GM19025 (cell line): ENCODE measurements around the gene GINS2.

Experiments used
- ATAC-seq: cut with Tn5 transposase; IDR thresholded peaks from one replicate; pipeline ENCODE4 v1.9.1; 2021; ENCODE audit warnings: mild to moderate bottlenecking, low read depth, moderate library complexity; ENCODE audit not compliant: unreplicated experiment

Gene GINS2

GRCh38 chr16:85644093-85644712 is 44.6 kb downstream of the GINS2 start:
- ATAC-seq, result no peak

- no peak for ATAC-seq
These were observed 45.1 kb downstream of the GINS2 start for GRCh38 chr16:85643631-85644030.

- no peak for ATAC-seq
These were observed 45.9 kb downstream of the GINS2 start for GRCh38 chr16:85642762-85643358.

GRCh38 chr16:85641776-85642176 is 47.0 kb downstream of the GINS2 start:
- ATAC-seq, result no peak

GRCh38 chr16:85641305-85641704 is 47.4 kb downstream of the GINS2 start:
- ATAC-seq, result no peak

GRCh38 chr16:85640585-85640984 is 48.2 kb downstream of the GINS2 start:
- no peak for ATAC-seq

- ATAC-seq, result no peak
These were observed 48.5 kb downstream of the GINS2 start for GRCh38 chr16:85640254-85640558.

- ATAC-seq, result no peak
These were observed 49.1 kb downstream of the GINS2 start for GRCh38 chr16:85639529-85640253.

GRCh38 chr16:85638695-85639409 is 49.9 kb downstream of the GINS2 start:
- ATAC-seq, result no peak

- no peak for ATAC-seq
These were observed 50.7 kb downstream of the GINS2 start for GRCh38 chr16:85637808-85638647.

- no peak for ATAC-seq
These were observed 51.5 kb downstream of the GINS2 start for GRCh38 chr16:85637061-85637807.

- ATAC-seq, result no peak
These were observed 52.4 kb downstream of the GINS2 start for GRCh38 chr16:85636234-85636812.

- ATAC-seq, result no peak
These were observed 53.1 kb downstream of the GINS2 start for GRCh38 chr16:85635545-85636140.

- ATAC-seq, result no peak
These were observed 53.8 kb downstream of the GINS2 start for GRCh38 chr16:85634747-85635544.

- no peak for ATAC-seq
These were observed 54.9 kb downstream of the GINS2 start for GRCh38 chr16:85633888-85634287.

GRCh38 chr16:85633438-85633743 is 55.4 kb downstream of the GINS2 start:
- ATAC-seq, result no peak

- ATAC-seq, result no peak
These were observed 55.9 kb downstream of the GINS2 start for GRCh38 chr16:85632709-85633437.
